ENCODE data around the gene WDR19.

- TF ChIP-seq CTCF (IDR thresholded peaks at IDR 0.05) (no peak), EZH2phosphoT487 (IDR thresholded peaks at IDR 0.05) (no peak)
Measured at GRCh38 chr4:39235696-39236095, 53.4 kb downstream of the WDR19 start.

All from neural progenitor cell (in vitro differentiated cells).